K562 (cell line): ENCODE data around the gene CCSAP. TPM values are rescaled to one million over a fixed set of nuclear protein-coding genes. Genes with fewer than 3 reads are reported as not detected.

Experiments used
- ATF7 ChIP-seq: fragments of 450-650 bp; IDR thresholded peaks from 2 replicates; pipeline ENCODE4 v1.7.1; 2014; ENCODE audit warnings: mild to moderate bottlenecking, moderate library complexity
- CCAR2 ChIP-seq: fragments of 200-400 bp; formaldehyde crosslinking; IDR thresholded peaks from 2 replicates; pipeline ENCODE4 v1.6.1; 2017; ENCODE audit warnings: mild to moderate bottlenecking, low read depth, low read length
- ETV6 ChIP-seq, 3 experiments: fragments of 150-350 bp in 1 of 3; sonication (generic) in 1 of 3; formaldehyde crosslinking in 1 of 3; IDR thresholded peaks; 2 replicates each; pipeline versions ENCODE4 v1.6.1 to v1.8.0; 2014 to 2022; ENCODE audit warnings: borderline replicate concordance in 2 of 3, low read depth in 2 of 3, antibody characterized with exemption in 1 of 3, low read length in 1 of 3, mild to moderate bottlenecking in 1 of 3, missing genetic modification reagents in 1 of 3
- FOSL1 ChIP-seq: fragments of 200-800 bp; sonication (Bioruptor generic); conservative IDR thresholded peaks from 2 replicates; pipeline ENCODE4 v1.6.1; 2016; ENCODE audit warnings: missing genetic modification characterization, missing compliant biosample characterization
- FOXK2 ChIP-seq, 2 experiments: fragments of 450-650 bp; IDR thresholded peaks in 1 of 2; conservative IDR thresholded peaks in 1 of 2; 2 replicates each; pipeline ENCODE4 v1.6.1; 2016; ENCODE audit warnings: low read depth in 2 of 2, mild to moderate bottlenecking in 1 of 2
- FOXM1 ChIP-seq, 2 experiments: fragments of 450-650 bp in 1 of 2; sonication (generic) in 1 of 2; formaldehyde crosslinking in 1 of 2; IDR thresholded peaks; 2 replicates each; pipeline versions ENCODE4 v1.6.1 to v1.9.0; 2017 to 2022; ENCODE audit warnings: low read depth in 2 of 2, mild to moderate bottlenecking in 2 of 2, missing genetic modification reagents in 1 of 2, moderate library complexity in 1 of 2
- KAT2B ChIP-seq: IDR thresholded peaks from one replicate; pipeline ENCODE4 v1.6.1; 2012; ENCODE audit warnings: low read depth, mild to moderate bottlenecking, control low read depth, inconsistent platforms, low read length, moderate library complexity
- MCM3 ChIP-seq: fragments of 450-650 bp; IDR thresholded peaks from 2 replicates; pipeline ENCODE4 v1.6.1; 2016
- MECOM ChIP-seq: fragments of 250-450 bp; sonication (Bioruptor Pico); IDR thresholded peaks from 2 replicates; pipeline ENCODE4 v1.8.0; 2022; ENCODE audit warnings: inconsistent platforms
- MEF2D ChIP-seq: conservative IDR thresholded peaks from 2 replicates; pipeline ENCODE4 v1.6.1; 2016; ENCODE audit warnings: low read depth, missing genetic modification characterization, missing compliant biosample characterization
- NONO ChIP-seq, 2 experiments: fragments of 200-400 bp in 1 of 2; fragments of 450-650 bp in 1 of 2; formaldehyde crosslinking in 1 of 2; IDR thresholded peaks; 2 replicates each; pipeline ENCODE4 v1.6.1; 2017; ENCODE audit warnings: low read depth in 2 of 2, mild to moderate bottlenecking in 2 of 2, moderate library complexity in 2 of 2, low read length in 1 of 2
- POLR2H ChIP-seq: IDR thresholded peaks from 2 replicates; pipeline ENCODE4 v1.6.1; 2016; ENCODE audit warnings: missing genetic modification characterization, low read depth, mild to moderate bottlenecking, control low read depth, missing compliant biosample characterization, moderate library complexity
- SETDB1 ChIP-seq: IDR thresholded peaks from one replicate; pipeline ENCODE4 v1.6.1; 2012; ENCODE audit warnings: low read length, control low read depth, inconsistent platforms
- SMARCA4 ChIP-seq: fragments of 450-650 bp; IDR thresholded peaks from 2 replicates; pipeline ENCODE4 v1.6.1; 2016
- TAF1 ChIP-seq: IDR thresholded peaks from 2 replicates; pipeline ENCODE4 v1.6.1; 2011; ENCODE audit warnings: mild to moderate bottlenecking, low read length, moderate library complexity; ENCODE audit not compliant: insufficient read depth, control insufficient read depth, severe bottlenecking; ENCODE audit errors: extremely low read depth
- TCF3 ChIP-seq: sonication (generic); formaldehyde crosslinking; IDR thresholded peaks from 2 replicates; pipeline ENCODE4 v1.4.0; 2020; ENCODE audit warnings: mild to moderate bottlenecking, missing genetic modification reagents
- TEAD4 ChIP-seq, 2 experiments: sonication (generic) in 1 of 2; formaldehyde crosslinking in 1 of 2; IDR thresholded peaks; 2 replicates each; pipeline versions ENCODE4 v1.6.1 to v1.8.0; 2012 to 2022; ENCODE audit warnings: borderline replicate concordance in 1 of 2, inconsistent platforms in 1 of 2, low read length in 1 of 2, mild to moderate bottlenecking in 1 of 2, missing genetic modification reagents in 1 of 2
- TFAM ChIP-seq: fragments of 250-450 bp; sonication (Bioruptor Pico); conservative IDR thresholded peaks from 2 replicates; pipeline ENCODE4 v1.5.0; 2021; ENCODE audit warnings: mild to moderate bottlenecking, moderate library complexity
- XRCC4 ChIP-seq: IDR thresholded peaks from one replicate; pipeline ENCODE4 v1.6.1; 2011; ENCODE audit not compliant: insufficient read depth, insufficient read length; ENCODE audit errors: extremely low read depth
- XRCC5 ChIP-seq: fragments of 200-400 bp; formaldehyde crosslinking; IDR thresholded peaks from 2 replicates; pipeline ENCODE4 v1.6.1; 2017; ENCODE audit warnings: low read depth, mild to moderate bottlenecking, low read length
- ZNF311 ChIP-seq: fragments of 250-450 bp; sonication (Bioruptor Pico); IDR thresholded peaks from 2 replicates; pipeline ENCODE4 v1.4.0; 2020; ENCODE audit warnings: mild to moderate bottlenecking, moderate library complexity
- polyA plus RNA-seq, 8 experiments: library from polyadenylated mRNA; depleted of rRNA in 4 of 8; stranded (reverse) in 5 of 8; unstranded in 3 of 8; fragments of >200 nt; fragmentation: Nextera tagmentation in 2 of 8; fragmentation: Illumina TruSeq in 1 of 8; extraction: Ambion mirVana in 2 of 8; extraction: Trizol in 1 of 8; gene quantifications; 2 replicates each; pipeline versions ENCODE4 v1.2.1 to v1.2.3, GENCODE V29; 2011 to 2014; ENCODE audit warnings: inconsistent platforms in 1 of 8, missing spikeins in 1 of 8
- total RNA-seq, 7 experiments: library from RNA; depleted of rRNA in 6 of 7; stranded (reverse); fragments of >200 nt in 6 of 7; fragmentation: Illumina TruSeq in 2 of 7; extraction: Trizol in 2 of 7; gene quantifications; 2 replicates each; pipeline versions ENCODE4 v1.2.1 to v1.2.3, GENCODE V29; 2011 to 2021; ENCODE audit warnings: low replicate concordance in 1 of 7
- TF ChIP-seq, protein P1 (sequence below): sonication (generic); formaldehyde crosslinking; IDR thresholded peaks from 2 replicates; pipeline ENCODE4 v1.8.1; 2022; ENCODE audit warnings: missing genetic modification reagents
- TF ChIP-seq, protein P2 (sequence below): fragments of 450-650 bp; formaldehyde crosslinking; IDR thresholded peaks from 2 replicates; pipeline ENCODE4 v1.4.0; 2020; ENCODE audit warnings: mild to moderate bottlenecking, moderate library complexity
- TF ChIP-seq, protein P3 (sequence below), 2 experiments: fragments of 450-650 bp in 1 of 2; sonication (generic) in 1 of 2; formaldehyde crosslinking; conservative IDR thresholded peaks; 2 replicates each; pipeline versions ENCODE4 v1.4.0 to v1.8.1; 2020 to 2022; ENCODE audit warnings: mild to moderate bottlenecking in 1 of 2, missing genetic modification reagents in 1 of 2

The CCSAP gene
- total and polyA plus RNA-seq, 9 of the 15 experiments (the other 6 are each of a cell fraction or from before 2014, with no cell fraction given), result 3.6 to 15.9 (median 9.5) TPM

DNA sequence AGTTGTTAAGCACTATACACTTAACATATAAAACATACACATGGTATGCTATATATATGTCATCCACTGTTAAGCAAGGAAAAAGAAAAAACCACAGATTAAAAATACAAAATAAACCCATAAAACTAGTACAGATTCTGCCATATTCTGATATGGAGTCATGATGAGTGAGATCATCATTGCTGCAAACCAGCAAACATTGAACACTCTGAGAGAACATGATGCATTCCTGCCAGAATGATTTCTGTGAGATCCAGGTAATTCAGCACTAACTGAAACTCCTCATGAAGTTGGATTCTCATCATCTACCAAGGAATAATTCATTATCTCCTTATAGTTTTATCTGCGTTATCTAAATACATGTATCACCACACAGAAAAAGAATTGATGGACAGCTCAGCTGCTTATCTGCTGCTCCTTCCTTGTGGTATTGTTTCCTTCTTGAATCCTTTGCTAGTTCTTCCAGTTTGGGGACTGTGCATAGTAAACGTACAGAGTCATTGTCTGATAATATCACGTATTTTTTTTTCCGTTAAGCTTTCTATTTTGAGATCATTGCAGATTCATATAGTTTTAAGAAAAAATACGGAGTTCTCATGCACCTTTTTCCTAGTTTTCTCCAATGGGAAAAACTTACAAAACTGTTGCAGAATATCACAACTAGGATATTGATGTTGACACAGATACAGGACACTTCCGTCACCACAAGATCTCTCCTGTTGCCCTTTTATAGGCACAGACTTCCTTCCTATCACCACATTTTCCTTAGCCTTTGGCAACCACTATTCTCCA, 62.6 kb downstream of the CCSAP start (continued):
- no peak for TF ChIP-seq SETDB1
- peak; percentile 79 for TF ChIP-seq MEF2D (tag)
- TF ChIP-seq CCAR2, result no peak
- peak; percentile 54 for TF ChIP-seq ATF7
- TF ChIP-seq ETV6 (IDR thresholded peaks at IDR 0.05; ENCODE audit: borderline replicate concordance in 1 of 2, low read depth in 2 of 2, low read length in 1 of 2), result 0 out of 4 replicates have a peak, but pooled peaks of 1 of the 2 experiments have one; percentile 12
- no peak for TF ChIP-seq ETV6 (CRISPR knock-in tag; IDR thresholded peaks at IDR 0.05; ENCODE audit: borderline replicate concordance)
- no peak for TF ChIP-seq XRCC4
- no peak for TF ChIP-seq ZNF311 (CRISPR knock-in tag)
- TF ChIP-seq FOXM1 (IDR thresholded peaks at IDR 0.05; ENCODE audit: low read depth), result peak; percentile 44; the same call in 1 of the 2 replicates
- TF ChIP-seq FOXM1 (CRISPR knock-in tag; IDR thresholded peaks at IDR 0.05; ENCODE audit: low read depth), result no peak
- no peak for TF ChIP-seq MCM3
- TF ChIP-seq POLR2H (tag), result no peak
- no peak for TF ChIP-seq TAF1
- TF ChIP-seq, protein P1, sequence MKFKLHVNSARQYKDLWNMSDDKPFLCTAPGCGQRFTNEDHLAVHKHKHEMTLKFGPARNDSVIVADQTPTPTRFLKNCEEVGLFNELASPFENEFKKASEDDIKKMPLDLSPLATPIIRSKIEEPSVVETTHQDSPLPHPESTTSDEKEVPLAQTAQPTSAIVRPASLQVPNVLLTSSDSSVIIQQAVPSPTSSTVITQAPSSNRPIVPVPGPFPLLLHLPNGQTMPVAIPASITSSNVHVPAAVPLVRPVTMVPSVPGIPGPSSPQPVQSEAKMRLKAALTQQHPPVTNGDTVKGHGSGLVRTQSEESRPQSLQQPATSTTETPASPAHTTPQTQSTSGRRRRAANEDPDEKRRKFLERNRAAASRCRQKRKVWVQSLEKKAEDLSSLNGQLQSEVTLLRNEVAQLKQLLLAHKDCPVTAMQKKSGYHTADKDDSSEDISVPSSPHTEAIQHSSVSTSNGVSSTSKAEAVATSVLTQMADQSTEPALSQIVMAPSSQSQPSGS, result no peak
- TF ChIP-seq MECOM (CRISPR knock-in tag), result no peak
- peak; percentile 55; the same call in 1 of the 2 replicates for TF ChIP-seq TEAD4 (IDR thresholded peaks at IDR 0.05; ENCODE audit: low read length)
- no peak for TF ChIP-seq TEAD4 (CRISPR knock-in tag; IDR thresholded peaks at IDR 0.05; ENCODE audit: borderline replicate concordance)
- no peak for TF ChIP-seq XRCC5
- TF ChIP-seq, protein P2, sequence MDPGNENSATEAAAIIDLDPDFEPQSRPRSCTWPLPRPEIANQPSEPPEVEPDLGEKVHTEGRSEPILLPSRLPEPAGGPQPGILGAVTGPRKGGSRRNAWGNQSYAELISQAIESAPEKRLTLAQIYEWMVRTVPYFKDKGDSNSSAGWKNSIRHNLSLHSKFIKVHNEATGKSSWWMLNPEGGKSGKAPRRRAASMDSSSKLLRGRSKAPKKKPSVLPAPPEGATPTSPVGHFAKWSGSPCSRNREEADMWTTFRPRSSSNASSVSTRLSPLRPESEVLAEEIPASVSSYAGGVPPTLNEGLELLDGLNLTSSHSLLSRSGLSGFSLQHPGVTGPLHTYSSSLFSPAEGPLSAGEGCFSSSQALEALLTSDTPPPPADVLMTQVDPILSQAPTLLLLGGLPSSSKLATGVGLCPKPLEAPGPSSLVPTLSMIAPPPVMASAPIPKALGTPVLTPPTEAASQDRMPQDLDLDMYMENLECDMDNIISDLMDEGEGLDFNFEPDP, result no peak
- TF ChIP-seq, protein P3, sequence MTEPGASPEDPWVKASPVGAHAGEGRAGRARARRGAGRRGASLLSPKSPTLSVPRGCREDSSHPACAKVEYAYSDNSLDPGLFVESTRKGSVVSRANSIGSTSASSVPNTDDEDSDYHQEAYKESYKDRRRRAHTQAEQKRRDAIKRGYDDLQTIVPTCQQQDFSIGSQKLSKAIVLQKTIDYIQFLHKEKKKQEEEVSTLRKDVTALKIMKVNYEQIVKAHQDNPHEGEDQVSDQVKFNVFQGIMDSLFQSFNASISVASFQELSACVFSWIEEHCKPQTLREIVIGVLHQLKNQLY (CRISPR knock-in tag; conservative IDR thresholded peaks at IDR 0.05), result no peak
- TF ChIP-seq TFAM (CRISPR knock-in tag), result no peak
- TF ChIP-seq NONO (IDR thresholded peaks at IDR 0.05; ENCODE audit: low read depth in 2 of 2, low read length in 1 of 2), result no peak
- no peak for TF ChIP-seq KAT2B
- peak; percentile 58 for TF ChIP-seq TCF3 (CRISPR knock-in tag)
- peak in 1 of 2 experiments; percentile 51; a peak in 1 of 4 replicates for TF ChIP-seq FOXK2 (conservative IDR thresholded peaks at IDR 0.05 in 1 of 2, IDR thresholded peaks at IDR 0.05 in 1 of 2; ENCODE audit: low read depth in 2 of 2)
- peak; percentile 74; the same call in 1 of the 2 replicates for TF ChIP-seq FOSL1 (tag)
- peak; percentile 82 for TF ChIP-seq SMARCA4
